Thyroid gland (tissue), 4 donors: Measurements from ENCODE around the gene CYFIP1.

Experiments
- CTCF ChIP-seq, 6 experiments: fragments of 200-600 bp in 3 of 6; fragments of 450-650 bp in 3 of 6; sonication (generic) in 3 of 6; IDR thresholded peaks; one replicate each; pipeline ENCODE4 v1.5.1; 2016 to 2019; ENCODE audit warnings: antibody characterized with exemption in 6 of 6, mild to moderate bottlenecking in 2 of 6, inconsistent platforms in 1 of 6, moderate library complexity in 1 of 6
- POLR2A ChIP-seq, 2 donors: fragments of 450-650 bp; IDR thresholded peaks; one replicate each; pipeline ENCODE4 v1.6.1; 2017; ENCODE audit warnings: antibody characterized with exemption in 2 of 2, mild to moderate bottlenecking in 2 of 2, moderate library complexity in 1 of 2

- TF ChIP-seq CTCF (IDR thresholded peaks at IDR 0.05) (no peak), POLR2A (IDR thresholded peaks at IDR 0.05) (no peak)
These were observed 8.6 kb upstream of the CYFIP1 start for GRCh38 chr15:22988811-22989210.
